K562 (cell line): Measurements from ENCODE around the gene NFATC4. TPM values are rescaled to one million over a fixed set of nuclear protein-coding genes. Genes with fewer than 3 reads are reported as not detected.

Experiments used
- CXXC5 ChIP-seq: fragments of 250-450 bp; sonication (Bioruptor Pico); IDR thresholded peaks from 2 replicates; pipeline ENCODE4 v1.8.0; 2022; ENCODE audit warnings: inconsistent platforms, mild to moderate bottlenecking, moderate library complexity
- PKNOX1 ChIP-seq: fragments of 450-650 bp; IDR thresholded peaks from 2 replicates; pipeline ENCODE4 v1.6.1; 2016
- PRDM10 ChIP-seq: fragments of 450-650 bp; IDR thresholded peaks from 2 replicates; pipeline ENCODE4 v1.6.1; 2018; ENCODE audit not compliant: partially characterized antibody
- SAFB ChIP-seq: fragments of 200-400 bp; formaldehyde crosslinking; IDR thresholded peaks from 2 replicates; pipeline ENCODE4 v1.6.1; 2017; ENCODE audit warnings: low read depth, low read length, borderline replicate concordance
- TBP ChIP-seq: optimal IDR thresholded peaks from 2 replicates; pipeline ENCODE3; 2011; ENCODE audit warnings: low read depth, low read length, improper control_type of control experiment
- polyA plus RNA-seq, 8 experiments: library from polyadenylated mRNA; depleted of rRNA in 4 of 8; stranded (reverse) in 5 of 8; unstranded in 3 of 8; fragments of >200 nt; fragmentation: Nextera tagmentation in 2 of 8; fragmentation: Illumina TruSeq in 1 of 8; extraction: Ambion mirVana in 2 of 8; extraction: Trizol in 1 of 8; gene quantifications; 2 replicates each; pipeline versions ENCODE4 v1.2.1 to v1.2.3, GENCODE V29; 2011 to 2014; ENCODE audit warnings: inconsistent platforms in 1 of 8, missing spikeins in 1 of 8
- total RNA-seq, 7 experiments: library from RNA; depleted of rRNA in 6 of 7; stranded (reverse); fragments of >200 nt in 6 of 7; fragmentation: Illumina TruSeq in 2 of 7; extraction: Trizol in 2 of 7; gene quantifications; 2 replicates each; pipeline versions ENCODE4 v1.2.1 to v1.2.3, GENCODE V29; 2011 to 2021; ENCODE audit warnings: low replicate concordance in 1 of 7

NFATC4 gene
- total and polyA plus RNA-seq, 9 of the 15 experiments (the other 6 are each of a cell fraction or from before 2014, with no cell fraction given): 0.25 to 3.8 (median 0.78) TPM; not detected in 1

GRCh38 chr14:24366721-24367513, 1.1 kb upstream of the NFATC4 start (continued):
- TF ChIP-seq PKNOX1 (peak; percentile 32), TBP (peak; percentile 15), SAFB (no peak), PRDM10 (peak; percentile 3), CXXC5 (CRISPR knock-in tag) (peak; percentile 30; the same call in 1 of the 2 replicates)
